Testis (tissue), 2 donors: ENCODE data around the gene PRR3.

Experiments
- POLR2A ChIP-seq: fragments of 450-650 bp; IDR thresholded peaks from one replicate; pipeline ENCODE4 v1.6.1; 2017; ENCODE audit warnings: antibody characterized with exemption, mild to moderate bottlenecking, moderate library complexity
- TF ChIP-seq, protein P1 (sequence below), 3 experiments: fragments of 450-650 bp in 2 of 3; fragments of 200-600 bp in 1 of 3; sonication (generic) in 1 of 3; IDR thresholded peaks; one replicate each; pipeline ENCODE4 v1.5.1; 2016 to 2019; ENCODE audit warnings: antibody characterized with exemption in 3 of 3, mild to moderate bottlenecking in 2 of 3, moderate library complexity in 1 of 3

DNA sequence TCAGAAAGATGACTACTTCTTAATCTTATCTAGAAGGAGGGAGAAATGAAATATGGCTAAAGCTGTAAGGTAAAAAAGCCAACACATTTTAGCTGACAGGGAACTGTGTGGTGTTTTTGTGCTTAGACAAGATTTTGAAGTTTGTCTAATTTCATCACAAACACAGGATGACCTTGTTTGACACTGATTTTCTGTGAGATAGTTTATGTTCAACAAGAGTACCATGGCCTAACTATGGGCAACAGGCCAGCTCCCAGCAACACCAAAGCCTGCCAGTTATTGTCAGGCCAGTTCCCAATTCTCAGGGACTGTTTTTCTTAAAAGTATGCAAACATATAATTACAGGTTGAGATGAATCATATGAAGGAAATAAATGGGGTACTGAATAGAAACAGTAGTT, 8.7 kb downstream of the PRR3 start:
- TF ChIP-seq, protein P1, sequence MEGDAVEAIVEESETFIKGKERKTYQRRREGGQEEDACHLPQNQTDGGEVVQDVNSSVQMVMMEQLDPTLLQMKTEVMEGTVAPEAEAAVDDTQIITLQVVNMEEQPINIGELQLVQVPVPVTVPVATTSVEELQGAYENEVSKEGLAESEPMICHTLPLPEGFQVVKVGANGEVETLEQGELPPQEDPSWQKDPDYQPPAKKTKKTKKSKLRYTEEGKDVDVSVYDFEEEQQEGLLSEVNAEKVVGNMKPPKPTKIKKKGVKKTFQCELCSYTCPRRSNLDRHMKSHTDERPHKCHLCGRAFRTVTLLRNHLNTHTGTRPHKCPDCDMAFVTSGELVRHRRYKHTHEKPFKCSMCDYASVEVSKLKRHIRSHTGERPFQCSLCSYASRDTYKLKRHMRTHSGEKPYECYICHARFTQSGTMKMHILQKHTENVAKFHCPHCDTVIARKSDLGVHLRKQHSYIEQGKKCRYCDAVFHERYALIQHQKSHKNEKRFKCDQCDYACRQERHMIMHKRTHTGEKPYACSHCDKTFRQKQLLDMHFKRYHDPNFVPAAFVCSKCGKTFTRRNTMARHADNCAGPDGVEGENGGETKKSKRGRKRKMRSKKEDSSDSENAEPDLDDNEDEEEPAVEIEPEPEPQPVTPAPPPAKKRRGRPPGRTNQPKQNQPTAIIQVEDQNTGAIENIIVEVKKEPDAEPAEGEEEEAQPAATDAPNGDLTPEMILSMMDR (IDR thresholded peaks at IDR 0.05) = no peak
- TF ChIP-seq POLR2A = no peak
